ENCODE data around the gene IGFBP2. TPM values are rescaled to one million over a fixed set of nuclear protein-coding genes. Genes with fewer than 3 reads are reported as not detected.

Gene IGFBP2
- total and polyA plus RNA-seq, 2 of the 13 experiments (the other 11 are each of a cell fraction or from before 2014, with no cell fraction given) = 2.0 to 5.8 TPM

DNA sequence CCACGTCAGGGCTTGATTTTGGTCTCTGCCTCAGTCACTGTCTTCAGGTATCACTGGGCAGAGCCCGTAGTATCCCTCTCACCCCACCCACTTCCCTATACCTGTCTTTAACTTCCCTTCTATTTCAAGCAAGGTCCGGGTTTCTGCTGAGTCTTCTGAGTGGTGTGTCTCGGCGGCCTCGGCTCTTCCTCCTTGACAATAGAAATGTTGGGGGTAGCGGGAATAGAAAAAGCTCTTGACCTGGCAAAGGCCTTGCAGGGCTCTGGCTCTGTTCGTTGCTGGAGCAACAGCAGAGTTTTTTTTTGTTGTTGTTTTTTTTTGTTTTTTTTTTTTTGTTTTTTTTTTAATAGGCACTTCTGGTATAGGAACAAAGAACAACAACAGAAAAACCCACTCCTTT is 78.1 kb downstream of the IGFBP2 start:
- no peak overlapping the region for H3K27ac ChIP-seq (ENCODE audit: extremely low read length, insufficient read depth, low read length)

More for the DNA sequence above, 78.1 kb downstream of the IGFBP2 start:
- DNase-seq (ENCODE audit: low spot score) (no peak), ATAC-seq (no peak), FAIRE-seq (no peak)
- Histone ChIP-seq H3K36me3 (replicated peaks in 1 of 2; ENCODE audit: control insufficient read depth in 1 of 2, insufficient read depth in 2 of 2, low read length in 2 of 2) (no peaks in the 10 kb centered on the region), H3K9ac (ENCODE audit: insufficient read depth, low read depth, low read length) (no peak overlapping the region), H3K27me3 (ENCODE audit: control insufficient read depth in 1 of 2, insufficient read depth in 2 of 2, low read length in 2 of 2) (peaks cover 2 to 32% of the 10 kb centered on the region in 2 experiments; a peak in 4 of 5 replicates), H2AFZ (ENCODE audit: low read length) (no peak overlapping the region), H4K20me1 (ENCODE audit: insufficient read depth, low read length) (no peaks in the 10 kb centered on the region), H3K4me2 (ENCODE audit: low read depth, low read length) (no peak overlapping the region), H3K9me3 (ENCODE audit: low read length) (no peaks in the 10 kb centered on the region), H3K4me3 (replicated peaks in 1 of 3; ENCODE audit: insufficient read depth in 1 of 3, low read depth in 2 of 3, low read length in 3 of 3) (no peak overlapping the region), H3K79me2 (ENCODE audit: insufficient read depth, low read length) (no peaks in the 10 kb centered on the region), H3K4me1 (ENCODE audit: insufficient read depth, low read length) (no peaks in the 10 kb centered on the region)
- WGBS (ENCODE audit: low lambda C conversion rate) = 13% methylated on average over 8 of the region's 8 CpGs
- intact Hi-C loops (cut with micrococcal nuclease; ENCODE audit: unreplicated experiment) = no loop called here
- in situ Hi-C loops (cut with HindIII; ENCODE audit: extremely low pct_ligation_motif_present, low pct_unique_long_range_greater_than_20kb) = no loop called here
- BruUV-seq (replicated peaks) = no TSS peak
- CTCF ChIA-PET (ENCODE audit: low intra/inter-chr PET ratio, low total read pairs) = no interaction called here
- POLR2A ChIA-PET = no interaction called here
- no peak for TF ChIP-seq NR2F2 (IDR thresholded peaks at IDR 0.05; ENCODE audit: borderline replicate concordance, low read depth)
- TF ChIP-seq, protein P1, sequence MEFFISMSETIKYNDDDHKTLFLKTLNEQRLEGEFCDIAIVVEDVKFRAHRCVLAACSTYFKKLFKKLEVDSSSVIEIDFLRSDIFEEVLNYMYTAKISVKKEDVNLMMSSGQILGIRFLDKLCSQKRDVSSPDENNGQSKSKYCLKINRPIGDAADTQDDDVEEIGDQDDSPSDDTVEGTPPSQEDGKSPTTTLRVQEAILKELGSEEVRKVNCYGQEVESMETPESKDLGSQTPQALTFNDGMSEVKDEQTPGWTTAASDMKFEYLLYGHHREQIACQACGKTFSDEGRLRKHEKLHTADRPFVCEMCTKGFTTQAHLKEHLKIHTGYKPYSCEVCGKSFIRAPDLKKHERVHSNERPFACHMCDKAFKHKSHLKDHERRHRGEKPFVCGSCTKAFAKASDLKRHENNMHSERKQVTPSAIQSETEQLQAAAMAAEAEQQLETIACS (CRISPR knock-in tag; IDR thresholded peaks at IDR 0.05) = no peak
- TF ChIP-seq ETV6 (CRISPR knock-in tag; conservative IDR thresholded peaks at IDR 0.05) = no peak
- TF ChIP-seq ZNF572 (CRISPR knock-in tag; IDR thresholded peaks at IDR 0.05) = no peak
- no peak for TF ChIP-seq ZNF816 (CRISPR knock-in tag; IDR thresholded peaks at IDR 0.05; ENCODE audit: borderline replicate concordance)
- TF ChIP-seq, protein P2, sequence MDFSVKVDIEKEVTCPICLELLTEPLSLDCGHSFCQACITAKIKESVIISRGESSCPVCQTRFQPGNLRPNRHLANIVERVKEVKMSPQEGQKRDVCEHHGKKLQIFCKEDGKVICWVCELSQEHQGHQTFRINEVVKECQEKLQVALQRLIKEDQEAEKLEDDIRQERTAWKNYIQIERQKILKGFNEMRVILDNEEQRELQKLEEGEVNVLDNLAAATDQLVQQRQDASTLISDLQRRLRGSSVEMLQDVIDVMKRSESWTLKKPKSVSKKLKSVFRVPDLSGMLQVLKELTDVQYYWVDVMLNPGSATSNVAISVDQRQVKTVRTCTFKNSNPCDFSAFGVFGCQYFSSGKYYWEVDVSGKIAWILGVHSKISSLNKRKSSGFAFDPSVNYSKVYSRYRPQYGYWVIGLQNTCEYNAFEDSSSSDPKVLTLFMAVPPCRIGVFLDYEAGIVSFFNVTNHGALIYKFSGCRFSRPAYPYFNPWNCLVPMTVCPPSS (IDR thresholded peaks at IDR 0.05) = no peak
- no peak for TF ChIP-seq ZNF768 (CRISPR knock-in tag; IDR thresholded peaks at IDR 0.05)
- no peak for TF ChIP-seq CCDC6 (CRISPR knock-in tag; IDR thresholded peaks at IDR 0.05)
- no peak for TF ChIP-seq GABPA (IDR thresholded peaks at IDR 0.05; ENCODE audit: low read depth, low read length)
- TF ChIP-seq GABPA (CRISPR knock-in tag; IDR thresholded peaks at IDR 0.05; ENCODE audit: low read depth) = no peak
- no peak for TF ChIP-seq PHB2 (IDR thresholded peaks at IDR 0.05; ENCODE audit: partially characterized antibody)
- TF ChIP-seq, protein P3, sequence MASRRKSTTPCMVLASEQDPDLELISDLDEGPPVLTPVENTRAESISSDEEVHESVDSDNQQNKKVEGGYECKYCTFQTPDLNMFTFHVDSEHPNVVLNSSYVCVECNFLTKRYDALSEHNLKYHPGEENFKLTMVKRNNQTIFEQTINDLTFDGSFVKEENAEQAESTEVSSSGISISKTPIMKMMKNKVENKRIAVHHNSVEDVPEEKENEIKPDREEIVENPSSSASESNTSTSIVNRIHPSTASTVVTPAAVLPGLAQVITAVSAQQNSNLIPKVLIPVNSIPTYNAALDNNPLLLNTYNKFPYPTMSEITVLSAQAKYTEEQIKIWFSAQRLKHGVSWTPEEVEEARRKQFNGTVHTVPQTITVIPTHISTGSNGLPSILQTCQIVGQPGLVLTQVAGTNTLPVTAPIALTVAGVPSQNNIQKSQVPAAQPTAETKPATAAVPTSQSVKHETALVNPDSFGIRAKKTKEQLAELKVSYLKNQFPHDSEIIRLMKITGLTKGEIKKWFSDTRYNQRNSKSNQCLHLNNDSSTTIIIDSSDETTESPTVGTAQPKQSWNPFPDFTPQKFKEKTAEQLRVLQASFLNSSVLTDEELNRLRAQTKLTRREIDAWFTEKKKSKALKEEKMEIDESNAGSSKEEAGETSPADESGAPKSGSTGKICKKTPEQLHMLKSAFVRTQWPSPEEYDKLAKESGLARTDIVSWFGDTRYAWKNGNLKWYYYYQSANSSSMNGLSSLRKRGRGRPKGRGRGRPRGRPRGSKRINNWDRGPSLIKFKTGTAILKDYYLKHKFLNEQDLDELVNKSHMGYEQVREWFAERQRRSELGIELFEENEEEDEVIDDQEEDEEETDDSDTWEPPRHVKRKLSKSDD (CRISPR knock-in tag; IDR thresholded peaks at IDR 0.05; ENCODE audit: low read depth) = no peak
- TF ChIP-seq TRIM24 (CRISPR knock-in tag; IDR thresholded peaks at IDR 0.05) = no peak
